HG03442 (cell line): ENCODE data around the gene G0S2.
A peak's percentile ranks its signal among the peaks of the same experiment; 100 is the strongest.

Experiments used
- ATAC-seq: cut with Tn5 transposase; IDR thresholded peaks from one replicate; pipeline ENCODE4 v1.9.1; 2021; ENCODE audit warnings: mild to moderate bottlenecking, moderate library complexity; ENCODE audit not compliant: unreplicated experiment

G0S2 gene

DNA sequence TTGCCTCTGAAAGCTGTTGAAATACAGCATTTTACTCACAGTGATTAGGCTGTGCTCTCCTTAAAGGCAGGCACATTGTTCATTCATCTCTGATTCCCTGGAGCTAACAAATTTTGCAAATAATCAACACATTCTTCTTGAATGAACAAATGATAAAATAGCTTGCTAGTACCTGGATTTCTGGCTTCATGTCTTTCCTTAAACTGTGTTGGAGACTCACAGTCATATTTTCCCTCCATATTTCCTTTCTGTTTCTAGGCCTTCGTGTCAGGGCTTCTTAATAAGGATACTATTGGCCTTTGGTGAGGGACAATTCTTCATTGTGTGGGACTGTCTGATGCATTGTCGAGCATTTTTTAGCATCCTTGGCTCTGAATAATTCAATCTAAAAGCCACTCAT lies 39.1 kb downstream of the G0S2 start:
- ATAC-seq: no peak

DNA sequence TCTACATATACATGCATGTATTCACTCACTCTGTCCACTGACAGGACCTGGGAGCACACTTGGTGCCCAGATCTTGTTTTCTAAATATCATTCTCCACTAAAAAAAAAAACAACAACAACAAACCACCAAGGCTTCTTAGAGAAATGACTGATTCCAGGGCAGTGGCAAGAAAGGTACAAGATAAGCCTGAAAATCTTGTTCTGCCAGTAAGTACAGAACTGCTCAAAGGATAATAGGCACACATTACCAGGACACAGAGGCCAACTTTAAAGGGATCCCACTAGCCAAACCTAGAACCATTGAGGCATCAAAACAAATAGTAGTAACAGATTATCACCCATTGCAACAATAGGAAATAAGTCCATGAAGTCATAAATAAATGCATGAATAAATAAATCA lies 40.1 kb downstream of the G0S2 start:
- ATAC-seq: no peak

DNA sequence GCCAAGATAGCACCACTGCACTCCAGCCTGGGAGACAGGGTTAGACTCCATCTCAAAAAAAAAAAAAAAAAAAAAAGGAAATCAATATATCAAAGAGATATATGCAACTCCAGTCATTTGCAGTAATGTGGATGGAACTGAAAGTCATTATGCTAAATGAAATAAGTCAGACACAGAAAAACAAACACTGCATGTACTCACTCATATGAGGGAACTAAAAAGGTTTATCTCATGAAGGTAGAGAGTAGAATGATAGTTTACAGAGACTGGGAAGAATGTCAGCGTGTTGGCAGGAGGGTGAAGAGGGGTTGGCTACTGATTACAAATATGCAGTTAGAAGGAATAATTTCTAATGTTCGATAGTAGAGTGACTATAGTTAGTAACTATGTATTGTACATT lies 42.6 kb downstream of the G0S2 start:
- no peak for ATAC-seq

DNA sequence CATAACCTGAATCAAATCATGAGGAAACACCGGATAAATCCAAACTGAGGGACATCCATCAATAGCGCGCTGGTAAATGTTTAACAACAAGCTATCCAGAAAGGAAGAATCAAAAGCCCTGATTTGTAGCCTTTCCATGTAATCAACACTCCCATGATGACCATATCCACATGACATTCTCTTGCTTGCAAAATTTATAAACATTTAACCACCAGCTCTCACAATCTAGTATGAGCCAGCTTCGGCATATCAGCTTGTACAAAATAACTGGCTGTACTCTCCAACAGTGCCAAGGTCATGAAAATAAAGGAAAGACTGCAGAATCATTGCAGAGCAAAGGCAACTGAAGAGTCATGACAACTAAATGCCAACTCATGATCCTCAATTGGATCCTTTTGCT lies 45.1 kb downstream of the G0S2 start:
- ATAC-seq: no peak

DNA sequence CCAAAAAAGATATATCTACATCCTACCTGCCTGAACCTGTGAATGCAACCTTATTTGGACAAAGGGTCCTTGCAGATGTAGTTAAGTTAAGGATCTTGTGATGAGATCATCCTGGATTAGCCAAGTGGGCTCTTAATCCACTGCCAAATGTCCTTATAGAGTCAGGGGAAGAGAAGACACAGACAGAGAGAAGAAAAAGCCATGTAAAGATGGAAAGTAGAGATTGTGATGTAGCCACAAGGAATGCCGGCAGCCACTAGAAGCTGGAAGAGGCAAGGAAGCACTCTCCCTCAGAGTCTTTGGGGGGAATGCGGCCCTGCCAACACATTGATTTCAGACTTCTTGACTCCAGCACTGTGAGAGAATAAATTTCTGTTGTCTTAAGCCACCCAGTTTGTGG lies 45.6 kb downstream of the G0S2 start:
- no peak for ATAC-seq

DNA sequence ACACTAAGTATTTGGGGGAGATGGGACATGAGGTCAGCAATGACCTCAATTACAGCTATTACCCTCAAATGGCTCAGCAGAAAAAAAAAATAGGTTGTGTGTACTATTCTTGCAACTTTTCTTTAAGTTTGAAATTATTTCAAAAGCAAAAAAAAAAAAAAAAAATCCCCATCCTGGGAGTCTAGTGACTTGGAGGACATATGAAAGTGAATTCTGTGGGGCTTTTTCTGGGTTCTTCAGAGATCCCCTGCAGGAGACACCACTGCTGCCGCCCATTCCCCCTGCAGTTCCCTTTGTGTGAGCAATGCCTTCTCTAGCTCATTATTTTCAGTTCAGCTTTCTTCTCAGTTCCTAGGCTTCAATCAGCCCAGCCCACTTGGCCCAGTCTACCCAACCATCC lies 46.1 kb downstream of the G0S2 start:
- no peak for ATAC-seq

DNA sequence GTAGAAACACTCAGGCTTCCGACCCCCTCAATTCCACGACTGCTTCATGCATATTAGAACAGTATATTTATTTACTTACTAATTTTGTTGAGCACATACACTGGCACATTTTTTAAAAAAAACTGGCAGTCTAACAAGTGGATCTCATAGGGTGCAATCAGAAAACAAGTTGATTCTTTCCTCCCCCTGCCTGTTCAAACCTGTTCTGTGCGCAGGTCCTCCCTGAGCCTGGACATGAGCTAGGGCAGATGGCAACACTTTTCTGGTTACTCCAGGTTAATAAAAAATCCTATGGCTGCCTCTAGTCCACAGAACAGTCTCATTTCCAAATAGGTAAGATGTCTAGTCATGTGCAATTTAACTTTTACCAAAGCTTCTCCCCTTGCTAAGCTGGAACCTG lies 48.1 kb downstream of the G0S2 start:
- no peak for ATAC-seq

DNA sequence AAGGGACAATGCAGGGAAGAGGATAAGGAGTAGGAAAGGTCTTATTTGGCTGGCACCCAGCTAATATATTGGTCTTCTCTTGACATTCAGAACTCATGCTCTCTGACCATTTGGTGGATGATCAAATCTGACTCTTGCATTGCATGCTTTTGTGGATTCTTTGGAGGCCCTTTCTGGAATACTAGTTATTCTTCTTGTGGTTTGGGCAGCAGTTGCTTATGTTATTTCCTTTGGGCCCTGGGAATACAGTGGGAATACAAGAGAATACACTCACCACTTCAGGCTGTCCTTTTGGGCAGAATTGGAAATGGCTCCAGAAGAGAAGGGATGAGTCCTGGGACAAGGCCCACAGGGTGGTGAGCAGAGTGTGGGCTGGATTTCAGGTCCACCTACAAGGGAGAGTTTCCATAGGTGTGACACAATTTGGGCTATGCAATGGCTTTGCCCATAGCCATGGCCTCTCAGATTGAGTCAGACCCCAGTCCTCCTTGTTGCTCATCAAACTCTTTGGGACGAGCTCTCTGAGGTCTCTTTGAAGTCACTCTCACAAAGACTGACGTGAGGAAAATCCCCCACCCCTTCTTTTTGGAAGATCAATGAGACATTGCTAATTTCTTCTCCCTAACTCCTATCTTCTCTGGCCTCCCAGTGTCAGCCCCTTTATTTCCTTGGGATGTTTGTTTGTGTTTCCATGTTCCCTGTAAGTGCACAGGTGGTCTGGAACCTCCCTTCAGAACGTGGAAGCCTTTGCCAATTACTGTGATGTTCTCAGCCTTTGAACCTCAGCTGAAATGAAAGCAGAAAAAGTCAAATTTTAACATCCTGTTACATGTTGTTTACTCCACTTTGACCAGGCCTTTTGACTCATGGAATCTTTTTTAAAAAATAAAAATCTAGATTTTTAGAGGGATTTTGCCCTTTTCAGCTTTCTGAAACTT lies 48.8 kb downstream of the G0S2 start:
- peak; percentile 79 for ATAC-seq
